HG03520 (cell line): ENCODE data around the gene RAB40C.

ENCODE experiments used
- ATAC-seq: cut with Tn5 transposase; IDR thresholded peaks from one replicate; pipeline ENCODE4 v1.9.1; 2021; ENCODE audit warnings: mild to moderate bottlenecking, moderate library complexity; ENCODE audit not compliant: unreplicated experiment

RAB40C gene

GRCh38 chr16:610513-611381 is 20.9 kb downstream of the RAB40C start:
- ATAC-seq: no peak

GRCh38 chr16:615122-615521 is 25.3 kb downstream of the RAB40C start:
- ATAC-seq: no peak

- no peak for ATAC-seq
Measured at GRCh38 chr16:616733-617586, 27.1 kb downstream of the RAB40C start.

- no peak for ATAC-seq
Measured at GRCh38 chr16:617855-618254, 28.0 kb downstream of the RAB40C start.

- ATAC-seq: no peak
Measured at GRCh38 chr16:619476-620100, 29.7 kb downstream of the RAB40C start.

- ATAC-seq: no peak
Measured at GRCh38 chr16:620700-621525, 31.0 kb downstream of the RAB40C start.

GRCh38 chr16:621526-622105 is 31.8 kb downstream of the RAB40C start:
- no peak for ATAC-seq

- no peak for ATAC-seq
Measured at GRCh38 chr16:622920-623280, 33.0 kb downstream of the RAB40C start.

GRCh38 chr16:624526-625070 is 34.7 kb downstream of the RAB40C start:
- ATAC-seq: no peak

GRCh38 chr16:625117-625976 is 35.5 kb downstream of the RAB40C start:
- ATAC-seq: no peak

GRCh38 chr16:625977-626765 is 36.3 kb downstream of the RAB40C start:
- ATAC-seq: no peak

- ATAC-seq: no peak
Measured at GRCh38 chr16:626787-627453, 37.1 kb downstream of the RAB40C start.

GRCh38 chr16:627454-628239 is 37.8 kb downstream of the RAB40C start:
- ATAC-seq: no peak

GRCh38 chr16:628321-629061 is 38.6 kb downstream of the RAB40C start:
- no peak for ATAC-seq

- no peak for ATAC-seq
Measured at GRCh38 chr16:629185-629832, 39.4 kb downstream of the RAB40C start.

- ATAC-seq: no peak
Measured at GRCh38 chr16:629833-630248, 40.0 kb downstream of the RAB40C start.
